HUES64 (cell line): ENCODE measurements around the gene SCNN1A.
"Not testable (repeated sequence)": the region's sequence is repeated elsewhere in the genome, so short reads cannot be mapped to it uniquely, and the experiment has no call there.

Experiments used
- H3K27ac ChIP-seq: 2 replicates; pipeline ENCODE4 v1.7.0; 2013; ENCODE audit warnings: low read depth, low read length, inconsistent platforms
- H3K27me3 ChIP-seq: 2 replicates; pipeline ENCODE4 v1.6.1; 2013; ENCODE audit warnings: mild to moderate bottlenecking, low read length; ENCODE audit not compliant: insufficient read depth
- H3K36me3 ChIP-seq: 2 replicates; pipeline ENCODE4 v1.6.1; 2013; ENCODE audit warnings: mild to moderate bottlenecking, low read length; ENCODE audit not compliant: insufficient read depth
- H3K4me1 ChIP-seq: 2 replicates; pipeline ENCODE4 v1.6.1; 2013; ENCODE audit warnings: mild to moderate bottlenecking, low read length, moderate library complexity; ENCODE audit not compliant: insufficient read depth
- H3K4me3 ChIP-seq: 2 replicates; pipeline ENCODE4 v1.5.1; 2013; ENCODE audit warnings: mild to moderate bottlenecking, low read length, moderate library complexity
- H3K9ac ChIP-seq: 2 replicates; pipeline ENCODE4 v1.6.1; 2013; ENCODE audit warnings: mild to moderate bottlenecking, low read depth, low read length
- H3K9me3 ChIP-seq: 2 replicates; pipeline ENCODE4 v1.6.1; 2013; ENCODE audit warnings: low read depth, low read length; ENCODE audit not compliant: insufficient read depth
- WGBS: fragments of 150-250, 120-280 bp; methylation state at CpG from one replicate; pipeline ENCODE4 v1.1.7; 2013; ENCODE audit warnings: missing lambda C conversion rate; 5-methylcytosine and 5-hydroxymethylcytosine counted together

The SCNN1A gene

DNA sequence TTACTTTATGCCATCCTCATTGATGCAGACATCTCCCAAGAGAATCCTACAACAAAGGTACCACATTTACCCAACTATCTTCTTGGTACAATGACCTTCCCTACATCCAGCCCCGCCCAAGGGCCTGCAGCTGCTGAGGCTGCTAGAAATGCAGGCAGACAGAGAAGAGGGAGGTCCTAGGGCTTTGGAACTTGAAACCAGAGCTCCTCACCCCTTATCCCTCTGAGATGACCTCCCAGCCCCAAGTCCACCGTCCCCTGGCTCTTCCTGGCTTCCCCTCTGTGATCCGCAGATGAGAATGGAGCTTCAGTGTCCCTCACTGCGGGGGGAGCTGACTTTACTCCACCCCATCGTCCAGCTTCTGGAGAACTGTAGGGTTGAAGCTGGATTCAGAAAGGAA lies 31.8 kb downstream of the SCNN1A start:
- no peak overlapping the region for H3K4me3 ChIP-seq
- H3K27me3 ChIP-seq: no peaks in the 10 kb centered on the region
- H3K9me3 ChIP-seq: no peaks in the 10 kb centered on the region
- H3K9ac ChIP-seq: no peak overlapping the region
- H3K36me3 ChIP-seq: peaks cover 6% of the 10 kb centered on the region; the same call in 1 of the 2 replicates
- no peak overlapping the region for H3K27ac ChIP-seq
- 23% methylated on average over 4 of the region's 5 CpGs for WGBS
- H3K4me1 ChIP-seq: peaks cover 27% of the 10 kb centered on the region

- Histone ChIP-seq H3K4me1 (peaks cover 39% of the 10 kb centered on the region), H3K36me3 (no peaks in the 10 kb centered on the region; the same call in 1 of the 2 replicates), H3K9ac (peak overlapping the region; percentile 82), H3K4me3 (peak overlapping the region; percentile 86), H3K9me3 (no peaks in the 10 kb centered on the region), H3K27ac (peak overlapping the region; percentile 74; the same call in 1 of the 2 replicates), H3K27me3 (no peaks in the 10 kb centered on the region)
- WGBS: 51% methylated on average over 7 of the region's 7 CpGs
These were observed 33.0 kb downstream of the SCNN1A start for GRCh38 chr12:6342140-6342889.

DNA sequence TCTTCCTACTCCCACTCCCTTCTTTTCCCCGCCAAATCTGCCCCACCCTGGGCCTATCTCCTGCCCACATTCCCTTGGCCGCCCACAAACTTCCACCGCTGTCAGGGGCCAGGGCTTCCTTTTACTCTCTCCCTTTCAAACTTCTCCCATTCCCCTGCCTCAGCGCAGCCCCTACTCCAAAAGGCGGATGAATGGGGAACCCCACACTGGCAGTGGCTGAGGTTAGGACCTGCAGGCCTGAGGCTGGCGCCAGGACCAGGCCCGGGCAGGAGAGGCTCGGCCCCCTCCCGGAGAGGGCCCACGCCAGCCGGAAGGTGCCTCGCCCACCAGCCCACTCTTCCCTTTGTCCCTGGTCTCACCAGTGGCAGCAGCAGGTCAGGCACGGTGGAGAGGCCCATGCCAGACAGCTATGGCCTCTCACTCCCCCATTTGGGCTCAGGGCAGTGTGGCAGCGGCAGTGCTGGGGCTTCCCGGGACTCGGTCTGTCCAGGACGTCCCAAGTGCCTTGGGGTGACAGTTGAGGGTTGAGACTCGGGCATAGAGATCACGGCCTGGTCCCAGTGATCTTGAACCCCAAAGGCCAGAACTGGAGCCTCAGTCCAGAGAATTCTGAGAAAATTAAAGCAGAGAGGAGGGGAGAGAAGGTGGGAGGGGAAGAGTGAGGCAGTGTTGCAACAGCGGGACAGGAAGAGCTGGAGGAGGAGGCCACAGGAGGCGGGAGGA lies 33.8 kb downstream of the SCNN1A start, which contains the start of gene TNFRSF1A:
Gene TNFRSF1A, minus strand, starts transcription at position 660 of the 723 bp plus-strand sequence. Its CDS starts 262 bp downstream, at position 398.
- Histone ChIP-seq H3K36me3 (no peaks in the 10 kb centered on the region), H3K9me3 (no peaks in the 10 kb centered on the region), H3K27me3 (no peaks in the 10 kb centered on the region), H3K9ac (peak within 1 kb of the TSS; percentile 82), H3K4me1 (peaks cover 46% of the 10 kb centered on the region), H3K27ac (peak within 1 kb of the TSS; percentile 74), H3K4me3 (peak within 1 kb of the TSS; percentile 86)
- under 1% methylated on average over 21 of the region's 21 CpGs for WGBS

GRCh38 chr12:6340745-6341416 lies 34.5 kb downstream of the SCNN1A start:
- no peaks in the 10 kb centered on the region for H3K27me3 ChIP-seq
- peak overlapping the region; percentile 74 for H3K27ac ChIP-seq
- H3K36me3 ChIP-seq: no peaks in the 10 kb centered on the region
- peaks cover 48% of the 10 kb centered on the region for H3K4me1 ChIP-seq
- H3K9me3 ChIP-seq: no peaks in the 10 kb centered on the region
- H3K4me3 ChIP-seq: peak overlapping the region; percentile 86
- peak overlapping the region; percentile 82 for H3K9ac ChIP-seq
- 4% methylated on average over 14 of the region's 15 CpGs for WGBS

- H3K36me3 ChIP-seq: no peaks in the 10 kb centered on the region
- H3K4me3 ChIP-seq: peak overlapping the region; percentile 86
- H3K9me3 ChIP-seq: no peaks in the 10 kb centered on the region
- H3K4me1 ChIP-seq: peaks cover 55% of the 10 kb centered on the region
- 21% methylated on average over 9 of the region's 9 CpGs for WGBS
- peak overlapping the region; percentile 82; the same call in 1 of the 2 replicates for H3K9ac ChIP-seq
- no peak overlapping the region for H3K27ac ChIP-seq
- no peaks in the 10 kb centered on the region for H3K27me3 ChIP-seq
These were observed 35.2 kb downstream of the SCNN1A start for GRCh38 chr12:6340032-6340638.

- peaks cover 61% of the 10 kb centered on the region for H3K4me1 ChIP-seq
- no peak overlapping the region for H3K9ac ChIP-seq
- peak overlapping the region; percentile 86; the same call in 1 of the 2 replicates for H3K4me3 ChIP-seq
- H3K27ac ChIP-seq: no peak overlapping the region
- H3K27me3 ChIP-seq: no peaks in the 10 kb centered on the region
- 84% methylated on average over 3 of the region's 3 CpGs for WGBS
- H3K9me3 ChIP-seq: no peaks in the 10 kb centered on the region
- peaks cover 9% of the 10 kb centered on the region for H3K36me3 ChIP-seq
These were observed 36.4 kb downstream of the SCNN1A start for GRCh38 chr12:6338955-6339354.

DNA sequence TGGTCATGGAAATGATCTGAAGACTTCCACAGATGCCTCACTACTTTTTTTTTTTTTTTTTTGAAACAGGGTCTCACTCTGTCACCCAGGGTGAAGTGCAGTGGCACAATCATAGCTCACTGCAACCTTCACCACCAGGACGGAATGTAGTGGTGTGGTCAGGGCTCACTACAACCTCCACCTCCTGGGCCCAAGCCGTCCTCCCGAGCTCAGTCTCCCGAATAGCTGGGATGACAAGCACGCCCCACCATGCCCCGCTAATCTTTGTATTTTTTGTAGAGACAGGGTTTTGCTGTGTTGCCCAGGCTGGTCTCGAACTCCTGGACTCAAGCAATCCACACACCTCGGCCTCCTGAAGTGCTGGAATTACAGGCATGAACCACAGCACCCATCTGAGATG lies 36.8 kb downstream of the SCNN1A start:
- H3K4me3 ChIP-seq, H3K9ac ChIP-seq, H3K27ac ChIP-seq, H3K9me3 ChIP-seq, H3K27me3 ChIP-seq: not testable (repeated sequence)
- peaks cover 13% of the 10 kb centered on the region for H3K36me3 ChIP-seq
- WGBS: 87% methylated on average over 7 of the region's 8 CpGs
- peaks cover 57% of the 10 kb centered on the region for H3K4me1 ChIP-seq

DNA sequence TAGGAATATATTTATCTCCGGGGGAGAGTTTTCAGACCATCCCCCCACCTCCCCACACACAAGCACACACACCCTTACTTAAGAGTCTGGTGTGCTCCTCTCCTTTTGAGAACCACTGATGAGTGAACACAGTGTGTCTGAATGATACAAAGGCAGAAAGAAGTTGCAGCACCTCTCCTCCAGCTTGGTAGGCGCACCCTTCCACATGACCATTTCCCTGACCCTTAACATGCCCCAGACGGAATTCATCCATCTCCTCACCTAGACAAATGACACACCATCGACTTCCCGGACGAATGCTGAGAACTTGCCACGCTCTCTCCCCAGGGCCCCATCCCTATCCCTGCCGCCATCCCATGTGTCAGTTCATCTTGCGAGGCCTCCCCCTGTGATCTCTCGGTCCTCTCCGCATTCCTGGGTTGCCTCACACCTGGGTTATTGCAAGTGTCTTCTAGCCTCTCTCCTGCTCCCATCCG lies 37.4 kb downstream of the SCNN1A start:
- H3K9me3 ChIP-seq: no peaks in the 10 kb centered on the region
- WGBS: 63% methylated on average over 11 of the region's 12 CpGs
- H3K27me3 ChIP-seq: no peaks in the 10 kb centered on the region
- H3K4me3 ChIP-seq: no peak overlapping the region
- peaks cover 53% of the 10 kb centered on the region for H3K4me1 ChIP-seq
- H3K27ac ChIP-seq: peak overlapping the region; percentile 19; the same call in 1 of the 2 replicates
- no peak overlapping the region for H3K9ac ChIP-seq
- peaks cover 19% of the 10 kb centered on the region for H3K36me3 ChIP-seq

DNA sequence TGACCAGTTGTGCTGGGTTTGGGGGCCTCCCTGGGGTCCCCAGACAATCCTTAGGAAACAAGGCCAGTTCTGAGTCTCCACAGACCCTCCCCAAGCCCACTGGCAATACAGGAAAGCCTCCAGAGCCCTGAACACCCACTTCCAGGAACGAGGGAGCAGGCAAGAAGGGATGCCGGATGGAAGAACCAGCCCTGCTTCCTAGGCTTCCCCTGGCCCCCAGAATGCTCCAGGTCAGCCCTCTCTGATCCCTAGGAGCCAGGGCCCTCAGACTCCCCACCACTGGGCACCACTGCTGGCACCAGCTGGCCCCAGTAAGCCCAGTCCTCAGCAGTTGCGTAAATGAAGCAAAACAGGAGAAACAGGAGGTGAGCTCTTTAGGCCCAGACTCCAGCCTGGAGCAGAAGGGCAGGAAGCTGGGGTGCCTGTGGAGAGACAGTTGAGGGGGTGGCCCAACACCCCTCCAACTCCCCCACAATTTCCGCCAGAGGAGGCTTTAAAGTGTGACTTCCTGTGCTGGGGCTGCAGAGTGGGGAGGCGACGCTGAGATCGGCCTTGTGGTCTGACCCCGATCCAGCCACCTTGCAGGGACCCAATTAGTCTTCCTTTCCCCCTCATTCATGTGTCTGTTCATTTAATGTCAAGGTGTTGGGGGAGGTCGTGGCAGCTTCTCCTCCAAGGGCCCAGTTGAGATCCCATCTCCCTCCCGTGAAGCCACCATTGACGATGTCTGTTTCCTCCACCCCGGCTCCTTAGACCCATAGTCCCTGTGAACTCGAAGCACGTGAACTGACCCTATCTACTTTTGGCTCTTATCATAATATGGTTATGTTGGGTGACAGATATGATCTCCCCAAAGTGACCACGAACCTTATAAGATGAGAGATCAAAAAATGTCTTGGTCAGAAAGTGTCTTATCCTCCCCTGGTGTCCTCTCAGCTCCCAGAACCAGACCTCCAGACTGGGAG lies 38.2 kb downstream of the SCNN1A start:
- H3K4me1 ChIP-seq: peaks cover 45% of the 10 kb centered on the region
- H3K9me3 ChIP-seq: no peaks in the 10 kb centered on the region
- H3K27ac ChIP-seq: peak overlapping the region; percentile 97
- H3K9ac ChIP-seq: peak overlapping the region; percentile 69
- H3K36me3 ChIP-seq: peaks cover 27% of the 10 kb centered on the region
- no peaks in the 10 kb centered on the region for H3K27me3 ChIP-seq
- WGBS: 59% methylated on average over 14 of the region's 15 CpGs
- peak overlapping the region; percentile 44 for H3K4me3 ChIP-seq
